Gastrocnemius medialis (tissue), 4 donors: ENCODE data around the gene MMP11.

Experiments
- CTCF ChIP-seq, 5 experiments: fragments of 450-650 bp in 3 of 5; fragments of 200-600 bp in 2 of 5; sonication (generic) in 2 of 5; IDR thresholded peaks in 4 of 5; conservative IDR thresholded peaks in 1 of 5; 1 replicate in 4 of 5; 2 replicates in 1 of 5; pipeline ENCODE4 v1.5.1; 2016 to 2019; ENCODE audit warnings: antibody characterized with exemption in 5 of 5, mild to moderate bottlenecking in 3 of 5, moderate library complexity in 3 of 5
- POLR2A ChIP-seq, 2 donors: fragments of 450-650 bp; IDR thresholded peaks; one replicate each; pipeline ENCODE4 v1.6.1; 2017; ENCODE audit warnings: antibody characterized with exemption in 2 of 2, mild to moderate bottlenecking in 2 of 2, moderate library complexity in 2 of 2

GRCh38 chr22:23806837-23807236 is 34.2 kb downstream of the MMP11 start:
- no peak for TF ChIP-seq CTCF (IDR thresholded peaks at IDR 0.05 in 4 of 5, conservative IDR thresholded peaks at IDR 0.05 in 1 of 5)
- no peak for TF ChIP-seq POLR2A (IDR thresholded peaks at IDR 0.05)
